A204.1 (cell line): ENCODE results near the gene KRT80.
A peak's percentile ranks its signal among the peaks of the same experiment; 100 is the strongest.

Experiments
- FAIRE-seq: peaks from 2 replicates; lab custom pipeline; 2012; peaks lifted over from hg19 to GRCh38; lab: Jason Lieb, UNC

KRT80 gene

DNA sequence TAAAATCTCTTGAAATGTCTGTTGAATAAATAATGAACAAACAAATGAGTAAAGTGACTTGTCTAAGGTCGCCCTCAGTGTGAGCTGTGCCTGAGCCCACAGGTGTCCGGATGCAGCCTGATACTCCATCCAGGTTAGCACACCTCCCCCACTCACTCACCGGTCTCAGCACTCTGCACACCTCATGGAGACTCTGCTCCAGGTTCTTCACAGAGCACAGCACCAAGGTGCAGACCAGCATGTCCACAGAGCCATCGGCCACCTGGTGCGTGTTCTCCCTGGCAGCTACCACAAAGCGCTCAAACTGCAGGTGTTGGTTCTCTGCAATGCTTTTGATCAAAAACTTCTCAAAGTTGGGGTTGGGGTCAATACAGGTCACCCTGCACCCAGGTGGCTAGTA is 37.1 kb upstream of the KRT80 start:
- FAIRE-seq: no peak

- no peak for FAIRE-seq
These were observed 36.6 kb upstream of the KRT80 start for GRCh38 chr12:52228366-52228765.

- no peak for FAIRE-seq
These were observed 35.9 kb upstream of the KRT80 start for GRCh38 chr12:52227606-52228166.

- no peak for FAIRE-seq
These were observed 34.6 kb upstream of the KRT80 start for GRCh38 chr12:52226446-52226845.

DNA sequence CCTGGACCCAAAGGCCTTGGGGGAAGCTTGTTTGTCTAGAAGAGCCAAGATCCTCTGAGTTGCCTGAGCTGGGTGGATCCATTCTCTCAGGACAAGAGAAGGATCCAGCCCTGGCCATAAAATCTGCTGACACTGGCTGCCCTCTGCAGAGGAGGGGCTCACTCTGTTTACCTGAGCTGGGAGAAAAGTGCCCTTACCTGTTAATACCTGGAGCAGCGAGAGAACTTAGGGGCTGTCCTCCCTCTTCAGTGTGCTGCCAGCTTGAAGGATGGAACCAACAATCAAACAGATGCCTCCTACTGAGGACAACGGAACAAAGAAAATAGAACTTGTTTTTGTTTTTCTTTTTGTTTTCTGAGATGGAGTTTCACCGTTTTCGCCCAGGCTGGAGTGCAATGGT is 33.9 kb upstream of the KRT80 start:
- FAIRE-seq: no peak

DNA sequence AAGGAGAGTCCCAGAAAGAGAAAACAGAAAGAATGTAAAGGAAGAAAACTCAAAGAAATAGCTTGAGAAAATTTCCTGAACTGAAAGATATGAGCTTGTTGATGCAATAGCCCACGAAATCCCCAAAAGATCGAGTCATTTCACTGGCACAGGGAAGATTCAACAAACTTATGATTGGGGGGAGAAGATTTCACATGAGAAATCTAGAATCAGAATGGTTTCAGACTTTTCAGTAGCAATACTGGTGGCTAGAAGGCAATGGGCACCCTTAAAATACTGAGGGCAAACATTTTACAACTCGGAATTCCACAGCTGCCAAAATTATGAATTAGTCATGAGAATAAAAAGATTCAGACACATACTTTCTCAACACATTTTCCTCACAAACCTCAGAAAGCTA is 32.3 kb upstream of the KRT80 start:
- no peak for FAIRE-seq

- peak; percentile 91 for FAIRE-seq
These were observed 31.7 kb upstream of the KRT80 start for GRCh38 chr12:52223406-52224039.

DNA sequence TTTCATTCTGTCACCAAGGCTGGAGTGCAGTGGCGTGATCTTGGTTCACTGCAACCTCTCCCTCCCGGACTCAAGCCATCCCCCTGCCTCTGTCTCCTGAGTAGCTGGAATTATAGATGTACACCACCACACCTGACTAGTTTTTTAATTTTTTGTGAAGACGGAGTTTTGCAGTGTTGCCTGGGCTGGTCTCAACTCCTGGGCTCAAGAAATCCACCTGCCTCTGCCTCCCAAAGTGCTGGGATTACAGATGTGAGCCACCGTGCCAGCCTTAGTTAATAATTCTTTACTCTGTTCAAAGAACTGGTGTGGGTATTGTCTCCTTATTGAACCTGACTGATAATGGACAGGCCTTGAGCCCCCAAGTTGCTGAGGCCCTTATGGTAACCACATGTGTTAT is 30.9 kb upstream of the KRT80 start:
- FAIRE-seq: no peak

GRCh38 chr12:52221912-52222457 is 30.2 kb upstream of the KRT80 start:
- FAIRE-seq: no peak

DNA sequence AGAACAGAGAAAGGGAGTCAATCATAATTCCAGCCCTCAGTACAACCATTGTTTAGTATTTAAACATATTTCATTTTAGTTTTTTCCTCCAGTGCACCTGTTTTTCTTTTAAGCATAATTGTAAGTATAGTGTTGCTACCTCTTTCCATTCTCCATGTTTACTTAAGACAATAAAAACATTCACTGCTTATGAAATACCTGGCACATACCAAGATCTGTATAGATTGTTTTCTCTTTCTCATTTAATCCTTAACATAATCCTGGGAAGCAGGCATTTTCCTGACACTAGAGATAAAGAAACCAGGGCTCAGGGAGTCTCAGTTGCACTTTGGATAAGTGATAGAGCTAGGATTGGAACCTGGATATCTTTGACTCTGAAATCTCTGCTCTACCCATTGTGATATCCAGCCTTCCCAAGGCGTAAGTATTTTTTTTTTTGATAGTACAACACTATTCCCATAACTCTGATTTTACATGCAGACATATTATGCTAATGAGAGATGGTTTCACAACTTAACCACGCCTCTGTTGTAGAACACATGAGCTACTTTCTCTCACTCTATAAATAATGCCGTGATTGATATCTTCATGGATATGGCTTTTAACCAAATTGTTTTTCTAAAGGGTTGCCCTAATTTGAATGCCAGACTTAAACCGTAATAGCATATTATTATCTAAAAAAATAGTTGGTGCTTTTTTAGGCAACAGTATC is 29.4 kb upstream of the KRT80 start:
- no peak for FAIRE-seq

DNA sequence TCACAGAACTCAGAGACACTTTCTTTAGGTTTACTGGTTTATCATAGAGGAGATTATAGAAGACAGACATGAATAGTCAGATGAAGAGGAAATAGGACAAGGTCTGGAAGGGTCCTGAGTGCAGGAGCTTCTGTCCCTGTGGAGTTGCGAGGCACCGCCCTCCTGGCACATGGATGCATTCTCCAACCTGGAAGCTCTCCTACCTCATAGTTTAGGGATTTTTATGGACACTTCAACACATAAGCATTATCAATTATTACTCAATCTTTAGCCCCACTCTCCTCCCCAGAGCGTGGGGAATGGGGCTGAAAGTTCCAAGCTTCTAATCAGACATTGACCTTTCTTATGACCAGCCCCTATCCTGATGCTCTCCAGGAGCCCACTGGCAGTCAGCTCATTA is 28.7 kb upstream of the KRT80 start:
- FAIRE-seq: no peak

GRCh38 chr12:52218001-52218400 is 26.2 kb upstream of the KRT80 start:
- no peak for FAIRE-seq

DNA sequence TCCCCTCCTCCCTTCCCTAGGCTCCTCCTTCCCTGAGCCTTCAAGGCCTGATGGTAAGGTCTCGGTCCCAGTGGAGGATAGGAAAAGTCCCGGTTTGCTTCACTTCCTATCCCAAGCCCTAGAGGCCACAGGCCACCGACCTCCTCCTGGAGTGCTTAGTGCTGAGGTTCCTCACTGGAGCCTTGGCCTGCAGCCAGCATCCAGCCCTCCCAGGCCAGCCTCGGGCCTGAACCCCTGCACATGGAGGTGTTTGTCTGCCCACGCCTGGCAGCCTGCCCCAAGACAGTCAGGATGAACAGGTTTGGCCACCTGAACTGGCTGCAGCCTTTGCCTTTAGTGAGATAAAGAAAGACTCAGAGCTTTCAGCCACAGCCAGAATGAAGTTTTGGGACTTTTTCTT is 25.4 kb upstream of the KRT80 start:
- FAIRE-seq: no peak

- FAIRE-seq: no peak
These were observed 25.0 kb upstream of the KRT80 start for GRCh38 chr12:52216807-52217206.

GRCh38 chr12:52216100-52216499 is 24.3 kb upstream of the KRT80 start:
- FAIRE-seq: no peak

DNA sequence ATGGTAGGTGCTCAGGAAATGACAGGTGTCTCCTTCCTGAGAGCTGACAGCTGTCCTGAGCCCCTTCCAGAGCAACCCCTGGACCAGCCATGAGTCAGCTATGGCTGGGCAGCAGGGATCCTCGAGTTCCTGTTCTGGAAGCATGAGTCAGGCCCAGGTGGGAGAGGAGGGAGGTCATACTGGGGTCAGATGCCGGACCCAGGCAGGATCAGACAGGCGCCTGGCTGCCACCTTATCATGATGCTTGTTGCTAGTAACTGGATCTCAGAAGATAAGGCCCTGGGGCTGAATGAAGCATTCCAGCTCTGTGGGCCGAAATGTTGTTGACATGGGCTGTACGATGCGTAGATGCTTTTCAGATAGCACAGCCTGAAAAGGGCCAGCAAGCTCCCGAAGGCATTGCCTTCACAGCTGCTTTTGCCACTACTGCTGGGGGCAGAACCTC is 23.8 kb upstream of the KRT80 start:
- FAIRE-seq: no peak

DNA sequence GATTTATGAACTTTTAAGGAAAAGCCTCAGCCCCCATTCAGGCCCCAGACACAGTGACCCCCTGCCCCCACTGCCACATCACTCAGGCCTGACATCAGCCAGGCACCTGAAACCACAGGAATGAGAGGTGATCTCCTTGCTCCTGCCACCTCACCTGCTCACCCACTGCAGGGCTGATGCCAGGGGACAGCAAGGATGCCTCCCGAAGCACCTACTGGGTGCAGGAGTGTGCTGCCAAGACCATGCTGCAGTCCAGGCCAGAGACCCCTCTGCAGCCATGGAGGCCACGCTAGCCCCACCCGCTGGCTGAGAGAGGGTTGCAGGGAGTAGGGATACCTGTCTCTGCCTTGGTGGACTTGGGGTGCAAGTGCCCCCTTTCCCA is 22.6 kb upstream of the KRT80 start:
- FAIRE-seq: no peak

DNA sequence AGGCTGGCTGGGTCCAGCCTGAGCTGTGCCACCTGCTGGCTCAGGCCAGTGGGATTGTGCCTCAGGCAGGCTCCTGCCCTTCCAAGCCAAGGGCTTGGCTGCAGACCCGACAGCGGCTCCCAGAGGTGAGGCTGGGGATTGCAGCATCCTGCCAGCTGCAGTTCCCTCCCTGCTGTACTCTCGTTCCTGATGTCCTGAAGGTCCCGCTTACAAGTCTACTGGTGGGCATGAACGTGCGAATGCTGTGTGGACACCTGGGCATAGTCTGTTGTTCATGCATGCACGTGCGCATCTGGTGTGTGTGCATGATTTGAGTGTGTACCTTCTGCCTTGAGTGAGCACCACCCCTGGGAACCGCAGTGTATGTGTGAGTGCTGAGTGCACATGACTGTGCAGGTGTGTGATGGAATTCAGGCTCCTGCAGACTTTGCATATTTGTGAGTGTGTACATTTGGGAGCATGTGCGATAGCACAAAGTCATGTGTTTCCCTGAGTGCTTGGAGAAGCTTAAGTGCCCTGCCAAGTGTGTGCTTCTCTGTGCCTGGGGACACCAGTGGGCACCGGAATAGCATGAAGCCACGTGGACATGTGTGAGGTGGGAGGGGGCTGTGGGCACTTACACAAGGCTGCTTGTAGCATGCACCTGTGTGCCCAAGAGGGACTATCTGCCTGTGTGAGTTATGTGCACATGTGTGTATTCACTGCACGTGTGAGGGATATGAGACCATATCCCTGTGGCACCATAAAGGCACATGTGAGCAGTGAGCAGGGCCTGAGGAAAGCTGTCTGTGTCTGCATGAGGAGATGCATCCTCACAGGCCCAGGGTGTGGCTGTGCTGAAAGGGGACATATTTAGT is 22.0 kb upstream of the KRT80 start:
- FAIRE-seq: no peak

DNA sequence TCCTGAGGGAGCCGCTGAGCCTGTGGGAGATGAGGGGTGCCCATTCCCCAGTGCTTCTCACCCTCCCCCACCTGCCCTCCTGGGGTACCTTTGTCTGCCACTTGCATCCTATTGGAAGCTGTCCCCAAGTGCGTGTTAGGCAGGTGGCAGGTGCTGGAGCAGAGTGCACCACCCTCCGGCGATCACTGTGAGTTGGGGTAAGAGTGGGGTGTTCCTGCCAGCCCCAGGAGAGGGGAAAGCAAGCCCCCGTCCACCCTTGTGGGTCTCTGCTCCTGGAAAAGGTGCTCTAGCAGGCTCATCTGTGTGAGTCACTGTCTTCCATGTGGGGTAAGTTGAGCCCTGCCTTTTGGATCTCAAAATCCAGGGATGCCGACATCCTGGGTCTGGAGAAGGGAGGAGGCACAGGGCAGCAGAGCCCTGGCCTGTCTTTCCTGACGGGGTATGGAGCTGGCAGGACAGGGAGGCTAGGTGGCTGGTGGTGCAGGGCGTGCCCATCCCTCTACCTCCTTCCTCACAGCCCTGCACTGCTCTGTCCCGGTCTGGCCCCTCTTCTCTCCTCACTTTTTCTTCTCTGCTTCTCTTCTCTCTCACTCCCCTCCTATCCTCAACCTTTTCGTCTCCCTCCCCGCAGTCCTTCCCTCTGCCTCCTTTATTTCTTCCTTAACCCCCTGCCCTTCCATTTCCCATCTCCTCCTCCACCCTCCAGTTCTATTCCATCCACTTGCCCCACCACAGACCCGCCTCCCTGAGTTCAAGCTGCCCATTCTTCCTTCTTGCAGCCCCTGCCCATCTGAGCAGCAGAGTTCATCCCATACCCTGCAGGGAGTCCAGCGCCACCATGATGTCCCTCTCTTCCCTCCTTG is 21.1 kb upstream of the KRT80 start:
- FAIRE-seq: no peak

DNA sequence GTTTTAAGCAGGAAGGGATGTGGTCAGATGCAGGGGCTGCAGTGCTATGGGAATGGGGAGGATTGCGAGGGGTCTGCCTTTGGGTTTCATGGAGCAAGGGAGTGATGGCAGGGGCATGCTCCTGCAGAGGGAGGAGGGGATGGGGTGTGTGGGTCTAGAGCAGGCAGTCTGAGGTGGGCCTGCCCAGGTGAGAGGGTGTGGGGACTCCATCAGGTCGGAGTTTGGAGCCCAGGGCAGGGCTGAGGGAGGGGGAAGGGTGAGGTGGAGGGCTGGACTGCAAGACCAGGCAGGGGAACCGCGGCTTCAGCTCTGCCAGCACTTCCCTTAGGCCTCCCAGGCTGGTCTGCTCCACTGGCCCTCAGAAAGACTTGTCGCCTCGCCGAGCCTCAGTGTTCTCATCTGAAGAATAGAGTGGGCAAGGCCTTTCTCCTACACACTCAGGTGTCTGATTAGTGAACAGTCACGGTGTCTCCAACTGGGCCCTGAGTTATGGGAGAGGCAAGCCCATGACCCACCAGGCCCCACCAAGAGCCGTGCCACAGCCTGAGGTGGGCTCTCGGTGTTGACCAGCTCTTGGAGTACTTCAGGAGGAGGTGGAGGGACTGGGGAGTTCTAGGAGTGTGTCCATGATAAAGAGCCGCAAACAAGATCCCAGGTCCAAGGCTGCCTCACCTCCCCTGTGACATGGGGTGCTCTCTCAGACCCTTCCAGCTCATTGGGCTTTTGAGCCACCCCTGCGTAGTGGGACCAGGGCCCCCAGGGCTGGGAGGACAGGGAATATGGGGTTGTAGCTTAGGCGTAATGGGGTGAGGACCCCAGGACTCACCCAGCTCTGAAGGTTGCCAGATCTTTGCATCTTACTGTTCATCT is 20.1 kb upstream of the KRT80 start:
- no peak for FAIRE-seq
